Measurements from ENCODE around the gene ZNF22.

- TF ChIP-seq FOXA1 (IDR thresholded peaks at IDR 0.05) (no peak), HDGF (IDR thresholded peaks at IDR 0.05; ENCODE audit: borderline replicate concordance) (no peak), BHLHE40 (IDR thresholded peaks at IDR 0.05; ENCODE audit: borderline replicate concordance) (no peak), FOXM1 (IDR thresholded peaks at IDR 0.05; ENCODE audit: borderline replicate concordance) (no peak), ELF4 (IDR thresholded peaks at IDR 0.05) (no peak)
Measured at GRCh38 chr10:44983066-44983894, 17.4 kb upstream of the ZNF22 start.

Measured in HEK293T (cell line).